GM06990 (cell line): ENCODE measurements around the gene PANK4.

Experiments
- DNase-seq: peaks from one replicate; pipeline ENCODE4 v3.0.0-alpha.2; 2011; ENCODE audit not compliant: insufficient read length; ENCODE audit errors: extremely low read depth
- H3K27me3 ChIP-seq: replicated peaks from 2 replicates; pipeline ENCODE4 v1.6.0; 2011; ENCODE audit warnings: low read length; ENCODE audit not compliant: control insufficient read depth, insufficient read depth
- H3K36me3 ChIP-seq: 2 replicates; pipeline ENCODE4 v1.5.1; 2011; ENCODE audit warnings: low read length; ENCODE audit not compliant: control insufficient read depth, insufficient read depth
- H3K4me3 ChIP-seq: replicated peaks from 2 replicates; pipeline ENCODE4 v1.5.1; 2011; ENCODE audit warnings: low read depth, mild to moderate bottlenecking, control low read depth, low read length
- CTCF ChIP-seq: IDR thresholded peaks from 2 replicates; pipeline ENCODE4 v1.5.1; 2011; ENCODE audit warnings: low read length, control low read depth, mild to moderate bottlenecking, inconsistent platforms; ENCODE audit not compliant: insufficient read depth, poor library complexity, severe bottlenecking

PANK4 gene

DNA sequence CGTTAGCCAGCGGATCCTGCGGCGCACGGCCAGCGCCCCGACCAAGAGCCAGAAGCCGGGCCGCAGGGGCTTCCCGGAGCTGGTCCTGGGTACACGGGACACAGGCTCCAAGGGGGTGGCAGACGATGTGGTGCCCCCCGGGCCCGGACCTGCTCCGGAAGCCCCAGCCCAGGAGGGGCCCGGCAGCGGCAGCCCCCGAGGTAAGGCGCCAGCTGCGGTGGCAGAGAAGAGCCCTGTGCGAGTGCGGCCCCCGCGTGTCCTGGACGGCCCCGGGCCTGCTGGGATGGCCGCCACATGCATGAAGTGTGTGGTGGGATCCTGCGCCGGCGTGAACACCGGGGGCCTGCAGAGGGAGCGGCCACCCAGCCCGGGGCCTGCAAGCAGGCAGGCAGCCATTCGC lies 24.2 kb downstream of the PANK4 start:
- Histone ChIP-seq H3K36me3 (no peaks in the 10 kb centered on the region; the same call in 1 of the 2 replicates), H3K4me3 (no peak overlapping the region), H3K27me3 (no peaks in the 10 kb centered on the region)
- no peak for DNase-seq
- no peak for TF ChIP-seq CTCF

DNA sequence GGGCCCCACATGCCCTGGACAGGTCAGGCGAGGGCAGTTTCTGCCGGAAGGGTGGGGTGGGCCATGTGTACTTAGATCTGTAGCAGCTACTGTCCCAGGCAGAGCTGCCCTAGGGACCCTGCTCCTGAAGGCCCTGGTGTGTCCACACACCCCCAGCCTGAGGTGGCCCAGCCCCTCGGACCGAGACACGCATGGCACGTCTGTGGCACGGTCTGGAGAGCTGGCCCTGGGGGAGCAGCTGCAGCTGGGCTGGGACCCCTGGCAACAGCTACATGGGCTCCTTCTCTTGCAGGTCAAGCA lies 24.6 kb downstream of the PANK4 start:
- Histone ChIP-seq H3K36me3 (no peaks in the 10 kb centered on the region; the same call in 1 of the 2 replicates), H3K4me3 (no peak overlapping the region), H3K27me3 (no peaks in the 10 kb centered on the region)
- TF ChIP-seq CTCF, result no peak
- no peak for DNase-seq

- Histone ChIP-seq H3K4me3 (no peak overlapping the region), H3K27me3 (no peaks in the 10 kb centered on the region), H3K36me3 (no peaks in the 10 kb centered on the region)
- DNase-seq, result no peak
- no peak for TF ChIP-seq CTCF
Observed at GRCh38 chr1:2501041-2501819, 25.2 kb downstream of the PANK4 start.

DNA sequence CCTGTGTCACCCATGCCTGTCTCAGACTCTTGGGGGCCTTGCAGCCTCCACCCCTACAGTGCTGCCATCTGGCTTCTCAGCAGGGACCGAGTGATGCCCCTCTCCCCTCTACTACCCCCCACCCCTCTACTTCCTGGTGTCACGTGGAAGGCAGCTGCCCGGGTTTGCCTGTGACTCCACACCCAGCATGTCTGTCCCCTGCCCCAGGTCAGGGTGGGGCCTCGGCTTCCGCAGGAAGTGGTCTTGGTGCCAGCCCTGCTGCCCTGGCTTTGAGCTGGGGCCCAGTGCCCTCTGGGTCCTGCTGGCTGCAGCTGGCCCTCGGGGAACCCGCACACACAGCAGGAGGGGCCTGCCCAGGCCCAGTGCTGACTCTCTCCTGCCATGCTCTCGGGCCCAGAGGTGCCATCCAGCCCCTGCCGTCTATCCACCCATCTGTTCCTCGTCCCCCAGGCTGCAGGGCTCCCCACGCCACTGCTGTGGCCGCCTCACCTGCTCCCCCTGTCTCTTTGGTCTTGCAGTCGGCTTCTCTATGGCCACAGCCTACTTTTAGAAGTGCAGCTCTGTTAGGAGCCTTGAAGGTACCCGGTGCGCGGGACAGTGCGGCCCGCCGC lies 26.3 kb downstream of the PANK4 start:
- TF ChIP-seq CTCF, result no peak
- H3K4me3 ChIP-seq, result no peak overlapping the region
- no peaks in the 10 kb centered on the region; the same call in 1 of the 2 replicates for H3K27me3 ChIP-seq
- DNase-seq, result no peak
- no peaks in the 10 kb centered on the region for H3K36me3 ChIP-seq

GRCh38 chr1:2499260-2499659 lies 27.1 kb downstream of the PANK4 start:
- Histone ChIP-seq H3K27me3 (no peaks in the 10 kb centered on the region; the same call in 1 of the 2 replicates), H3K36me3 (no peaks in the 10 kb centered on the region), H3K4me3 (no peak overlapping the region)
- no peak for TF ChIP-seq CTCF
- no peak for DNase-seq

GRCh38 chr1:2498648-2499047 lies 27.7 kb downstream of the PANK4 start:
- DNase-seq, result no peak
- H3K27me3 ChIP-seq, result no peaks in the 10 kb centered on the region; the same call in 1 of the 2 replicates
- no peaks in the 10 kb centered on the region for H3K36me3 ChIP-seq
- no peak for TF ChIP-seq CTCF
- no peak overlapping the region for H3K4me3 ChIP-seq
